Lung (tissue), 12 donors: ENCODE data around the gene WDR33. TPM values are rescaled to one million over a fixed set of nuclear protein-coding genes. Genes with fewer than 3 reads are reported as not detected.

ENCODE experiments used
- ATAC-seq: fragments of 200-7000 bp; cut with Tn5 transposase; one replicate; pipeline ENCODE4 v1.9.1; 2020; ENCODE audit warnings: moderate number of reproducible peaks; ENCODE audit not compliant: insufficient read depth, low FRiP score
- DNase-seq, 3 donors: peaks; one replicate each; pipeline ENCODE4 v3.0.0-alpha.2; 2013 to 2017
- H3K27ac ChIP-seq, 2 donors: one replicate each; pipeline ENCODE4 v1.5.1; 2013; ENCODE audit warnings: mild to moderate bottlenecking in 2 of 2, moderate library complexity in 2 of 2, control low read depth in 1 of 2, inconsistent platforms in 1 of 2, low read depth in 1 of 2, low read length in 1 of 2
- H3K27me3 ChIP-seq, 3 donors: one replicate each; pipeline ENCODE4 v1.5.1; 2013; ENCODE audit warnings: low read length in 2 of 3; ENCODE audit not compliant: control insufficient read depth in 3 of 3, insufficient read depth in 3 of 3
- H3K36me3 ChIP-seq, 4 donors: one replicate each; pipeline ENCODE4 v1.5.1; 2013; ENCODE audit warnings: low read length in 4 of 4, mild to moderate bottlenecking in 1 of 4, moderate library complexity in 1 of 4; ENCODE audit not compliant: control insufficient read depth in 4 of 4, insufficient read depth in 4 of 4
- H3K4me1 ChIP-seq, 5 donors: one replicate each; pipeline ENCODE4 v1.5.1; 2013; ENCODE audit warnings: low read length in 5 of 5, mild to moderate bottlenecking in 2 of 5, moderate library complexity in 1 of 5; ENCODE audit not compliant: control insufficient read depth in 5 of 5, insufficient read depth in 5 of 5
- H3K4me3 ChIP-seq: one replicate; pipeline ENCODE4 v1.5.1; 2013; ENCODE audit warnings: mild to moderate bottlenecking, control low read depth, moderate library complexity
- H3K9ac ChIP-seq, 2 donors: one replicate each; pipeline ENCODE4 v1.5.1; 2013; ENCODE audit warnings: low read length in 2 of 2, control low read depth in 1 of 2; ENCODE audit not compliant: insufficient read depth in 1 of 2
- H3K9me3 ChIP-seq, 4 donors: one replicate each; pipeline ENCODE4 v1.5.1; 2013; ENCODE audit warnings: low read length in 3 of 4, mild to moderate bottlenecking in 1 of 4, moderate library complexity in 1 of 4; ENCODE audit not compliant: control insufficient read depth in 4 of 4, insufficient read depth in 3 of 4
- WGBS, 2 donors: extraction: QIAGEN DNeasy Blood & Tissue Kit; methylation state at CpG; one replicate each; pipeline ENCODE4 v1.1.7; 2013; 5-methylcytosine and 5-hydroxymethylcytosine counted together
- polyA plus RNA-seq, 2 donors: library from polyadenylated mRNA; stranded (reverse); fragments of 200-250 nt; gene quantifications; one replicate each; pipeline ENCODE4 v1.2.1, GENCODE V29; 2013
- total RNA-seq, 2 donors: library from RNA; depleted of rRNA in 1 of 2; stranded (reverse); fragments of >200 nt in 1 of 2; gene quantifications; one replicate each; pipeline ENCODE4 v1.2.1, GENCODE V29; 2014 to 2021
- TF ChIP-seq, protein P1 (sequence below): IDR thresholded peaks from 2 replicates; pipeline ENCODE4 v1.5.1; 2012; ENCODE audit warnings: mild to moderate bottlenecking; ENCODE audit errors: control extremely low read depth, extremely low read depth
- donor health status: control.
- donor health status: control.
- donor health status: Bipolar disorder and iron deficiency.
- donor health status: healthy.
- donor health status: DM: yes; HTN: yes; CAD: no.

Gene WDR33
- total and polyA plus RNA-seq, 4 donors: 11.6 to 93.0 (median 29.2) TPM

DNA sequence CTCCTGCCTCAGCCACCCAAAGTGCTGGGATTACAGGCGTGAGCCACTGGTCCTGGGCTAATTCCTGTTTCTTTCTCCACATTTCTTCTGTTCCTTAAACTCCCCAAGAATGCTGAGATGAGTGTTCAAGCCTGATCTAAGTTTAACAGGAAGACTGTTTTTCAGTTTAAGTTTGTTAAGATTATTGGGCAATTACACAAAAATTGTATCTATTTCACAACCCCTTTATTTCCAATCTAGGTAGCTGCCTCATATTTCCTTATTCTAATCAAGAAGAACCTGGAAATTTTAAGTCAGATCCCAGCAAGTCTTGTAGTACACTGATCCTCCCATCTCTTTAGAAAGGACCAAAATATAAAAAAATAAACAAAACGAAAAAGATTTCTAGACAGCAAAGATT is 98.0 kb downstream of the WDR33 start:
- no peak overlapping the region for H3K4me3 ChIP-seq
- WGBS, 2 donors: 68 to 82% methylated on average over 2 of the region's 2 CpGs
- H3K36me3 ChIP-seq: peaks cover 5 to 29% (median 12%) of the 10 kb centered on the region in 4 donors
- H3K27ac ChIP-seq: no peak overlapping the region
- H3K9ac ChIP-seq: no peak overlapping the region
- H3K4me1 ChIP-seq: peaks cover 0 to 10% (median 3%) of the 10 kb centered on the region in 5 donors
- DNase-seq (no peak), ATAC-seq (no peak)
- TF ChIP-seq, protein P1, sequence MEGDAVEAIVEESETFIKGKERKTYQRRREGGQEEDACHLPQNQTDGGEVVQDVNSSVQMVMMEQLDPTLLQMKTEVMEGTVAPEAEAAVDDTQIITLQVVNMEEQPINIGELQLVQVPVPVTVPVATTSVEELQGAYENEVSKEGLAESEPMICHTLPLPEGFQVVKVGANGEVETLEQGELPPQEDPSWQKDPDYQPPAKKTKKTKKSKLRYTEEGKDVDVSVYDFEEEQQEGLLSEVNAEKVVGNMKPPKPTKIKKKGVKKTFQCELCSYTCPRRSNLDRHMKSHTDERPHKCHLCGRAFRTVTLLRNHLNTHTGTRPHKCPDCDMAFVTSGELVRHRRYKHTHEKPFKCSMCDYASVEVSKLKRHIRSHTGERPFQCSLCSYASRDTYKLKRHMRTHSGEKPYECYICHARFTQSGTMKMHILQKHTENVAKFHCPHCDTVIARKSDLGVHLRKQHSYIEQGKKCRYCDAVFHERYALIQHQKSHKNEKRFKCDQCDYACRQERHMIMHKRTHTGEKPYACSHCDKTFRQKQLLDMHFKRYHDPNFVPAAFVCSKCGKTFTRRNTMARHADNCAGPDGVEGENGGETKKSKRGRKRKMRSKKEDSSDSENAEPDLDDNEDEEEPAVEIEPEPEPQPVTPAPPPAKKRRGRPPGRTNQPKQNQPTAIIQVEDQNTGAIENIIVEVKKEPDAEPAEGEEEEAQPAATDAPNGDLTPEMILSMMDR: no peak
- no peaks in the 10 kb centered on the region for H3K9me3 ChIP-seq
- H3K27me3 ChIP-seq: no peaks in the 10 kb centered on the region

GRCh38 chr2:127709336-127709735 is 101.6 kb downstream of the WDR33 start:
- Histone ChIP-seq H3K4me3 (no peak overlapping the region), H3K27ac (no peak overlapping the region), H3K9ac (no peak overlapping the region), H3K36me3 (peaks cover 5 to 29% (median 9%) of the 10 kb centered on the region in 4 donors), H3K4me1 (peaks cover 4 to 43% (median 27%) of the 10 kb centered on the region in 5 donors), H3K9me3 (no peaks in the 10 kb centered on the region), H3K27me3 (no peaks in the 10 kb centered on the region)
- DNase-seq: no peak
- ATAC-seq: no peak
- WGBS, 2 donors: 79 to 84% methylated on average over 13 of the region's 13 CpGs
- TF ChIP-seq, protein P1: no peak

- no peak overlapping the region for H3K9ac ChIP-seq
- ATAC-seq: no peak
- DNase-seq: peak; percentile 86 to 93 (median 92)
- TF ChIP-seq, protein P1: no peak
- H3K27ac ChIP-seq: no peak overlapping the region
- peaks cover 6 to 55% (median 27%) of the 10 kb centered on the region in 5 donors for H3K4me1 ChIP-seq
- no peaks in the 10 kb centered on the region for H3K9me3 ChIP-seq
- peaks cover 5 to 29% (median 11%) of the 10 kb centered on the region in 4 donors for H3K36me3 ChIP-seq
- WGBS, 2 donors: 83 to 87% methylated on average over 9 of the region's 9 CpGs
- H3K4me3 ChIP-seq: no peak overlapping the region
- H3K27me3 ChIP-seq: no peaks in the 10 kb centered on the region
These were observed 102.9 kb downstream of the WDR33 start for GRCh38 chr2:127707890-127708648.
